ENCODE results near the gene CDK2AP2.

GRCh38 chr11:67514116-67514515 lies 6.2 kb upstream of the CDK2AP2 start:
- no peak for TF ChIP-seq GATA3 (IDR thresholded peaks at IDR 0.05; ENCODE audit: low read depth, low read length)
- TF ChIP-seq GATA2 (IDR thresholded peaks at IDR 0.05; ENCODE audit: low read depth, low read length), result no peak
